HepG2 (cell line): ENCODE data around the gene RABGEF1. TPM values are rescaled to one million over a fixed set of nuclear protein-coding genes. Genes with fewer than 3 reads are reported as not detected.

Experiments
- ATAC-seq: fragments of 200-7000 bp; cut with Tn5 transposase; 3 replicates; pipeline ENCODE4 v1.9.1; 2020; ENCODE audit warnings: mild to moderate bottlenecking, moderate library complexity
- BruUV-seq: library from RNA; stranded (reverse); fragments of 400-500 nt; replicated peaks from 2 replicates; lab custom pipeline; 2021; lab: Mats Ljungman, UMichigan
- CTCF ChIA-PET: fragments of 300-600 bp; formaldehyde crosslinking; extraction: SDS; loops from one replicate; lab custom pipeline; 2021; ENCODE audit warnings: low total read pairs, inconsistent platforms, low intra/inter-chr PET ratio; lab: Yijun Ruan, JAX
- POLR2A ChIA-PET: fragments of 350-600 bp; sonication (Branson Sonifier 250); formaldehyde crosslinking; loops from one replicate; lab custom pipeline; 2020; ENCODE audit warnings: antibody characterized with exemption, inconsistent platforms; lab: Yijun Ruan, JAX
- DNase-seq: peaks from one replicate; pipeline ENCODE4 v3.0.0-alpha.2; 2015; ENCODE audit warnings: low spot score
- FAIRE-seq: peaks from 3 replicates; lab custom pipeline; 2011; peaks lifted over from hg19 to GRCh38; lab: Jason Lieb, UNC
- H2AFZ ChIP-seq: one replicate; pipeline ENCODE4 v1.6.1; 2011; ENCODE audit warnings: low read length, inconsistent platforms
- H3K27ac ChIP-seq: fragments of 300-600 bp; 3 replicates; pipeline ENCODE4 v1.8.0; 2011; ENCODE audit warnings: mixed run types, mild to moderate bottlenecking, mixed read lengths, low read length, inconsistent platforms; ENCODE audit not compliant: insufficient read depth; ENCODE audit errors: extremely low read length
- H3K27me3 ChIP-seq, 2 experiments: fragments of 200-600 bp in 1 of 2; 2 replicates in 1 of 2; 3 replicates in 1 of 2; pipeline versions ENCODE4 v1.6.0 to v1.8.0; 2011; ENCODE audit warnings: low read length in 2 of 2, mild to moderate bottlenecking in 2 of 2, moderate library complexity in 2 of 2, inconsistent platforms in 1 of 2; ENCODE audit not compliant: insufficient read depth in 2 of 2, control insufficient read depth in 1 of 2
- H3K36me3 ChIP-seq, 2 experiments: fragments of 200-600 bp in 1 of 2; replicated peaks in 1 of 2; 2 replicates in 1 of 2; 3 replicates in 1 of 2; pipeline versions ENCODE4 v1.5.1 to v1.8.0; 2011; ENCODE audit warnings: low read length in 2 of 2, inconsistent platforms in 1 of 2; ENCODE audit not compliant: insufficient read depth in 2 of 2, control insufficient read depth in 1 of 2
- H3K4me1 ChIP-seq: 2 replicates; pipeline ENCODE4 v1.5.1; 2012; ENCODE audit warnings: low read length, inconsistent platforms; ENCODE audit not compliant: insufficient read depth
- H3K4me2 ChIP-seq: 2 replicates; pipeline ENCODE4 v1.6.0; 2011; ENCODE audit warnings: low read depth, low read length, inconsistent platforms
- H3K4me3 ChIP-seq, 3 experiments: fragments of 200-600 bp in 1 of 3; sonication (generic), shearing (Covaris generic) in 1 of 3; replicated peaks in 1 of 3; 2 replicates each; pipeline ENCODE4 v1.5.1; 2011 to 2016; ENCODE audit warnings: low read length in 3 of 3, inconsistent platforms in 2 of 3, low read depth in 2 of 3, mild to moderate bottlenecking in 2 of 3, control low read depth in 1 of 3, mixed read lengths in 1 of 3; ENCODE audit not compliant: insufficient read depth in 1 of 3
- H3K79me2 ChIP-seq: one replicate; pipeline ENCODE4 v1.6.1; 2011; ENCODE audit warnings: low read length, inconsistent platforms; ENCODE audit not compliant: insufficient read depth
- H3K9ac ChIP-seq: 2 replicates; pipeline ENCODE4 v1.6.0; 2011; ENCODE audit warnings: mild to moderate bottlenecking, low read depth, low read length, inconsistent platforms; ENCODE audit not compliant: insufficient read depth
- H3K9me3 ChIP-seq: 2 replicates; pipeline ENCODE4 v1.5.1; 2012; ENCODE audit warnings: mild to moderate bottlenecking, low read length
- H4K20me1 ChIP-seq: 2 replicates; pipeline ENCODE4 v1.6.0; 2011; ENCODE audit warnings: inconsistent platforms, mild to moderate bottlenecking, low read length, moderate library complexity; ENCODE audit not compliant: insufficient read depth
- BHLHE40 ChIP-seq: IDR thresholded peaks from 2 replicates; pipeline ENCODE4 v1.6.1; 2011; ENCODE audit warnings: low read length, improper control_type of control experiment
- CHD2 ChIP-seq: IDR thresholded peaks from 2 replicates; pipeline ENCODE4 v1.6.1; 2011; ENCODE audit warnings: low read depth, low read length, improper control_type of control experiment
- ESRRA ChIP-seq: sonication (generic); formaldehyde crosslinking; IDR thresholded peaks from 2 replicates; pipeline ENCODE4 v1.5.1; 2020; ENCODE audit warnings: mild to moderate bottlenecking, low read depth, missing genetic modification reagents
- HDAC2 ChIP-seq: sonication (generic); formaldehyde crosslinking; IDR thresholded peaks from 2 replicates; pipeline ENCODE4 v1.4.0; 2020; ENCODE audit warnings: missing genetic modification reagents
- HMG20A ChIP-seq: IDR thresholded peaks from 2 replicates; pipeline ENCODE4 v1.6.1; 2016; ENCODE audit warnings: borderline replicate concordance
- RARA ChIP-seq: IDR thresholded peaks from 2 replicates; pipeline ENCODE4 v1.6.1; 2016; ENCODE audit warnings: missing genetic modification reagents, missing compliant biosample characterization
- RCOR2 ChIP-seq: IDR thresholded peaks from 2 replicates; pipeline ENCODE4 v1.6.1; 2016; ENCODE audit warnings: missing biosample characterization, missing genetic modification reagents
- SAP130 ChIP-seq: IDR thresholded peaks from 2 replicates; pipeline ENCODE4 v1.6.1; 2016; ENCODE audit warnings: low read depth
- ZNF775 ChIP-seq: sonication (generic); formaldehyde crosslinking; IDR thresholded peaks from 2 replicates; pipeline ENCODE4 v1.4.0; 2020; ENCODE audit warnings: missing genetic modification reagents, mild to moderate bottlenecking, moderate library complexity, borderline replicate concordance
- ZNF777 ChIP-seq: sonication (generic); formaldehyde crosslinking; IDR thresholded peaks from 2 replicates; pipeline ENCODE4 v1.4.0; 2020; ENCODE audit warnings: missing genetic modification reagents
- WGBS: methylation state at CpG from one replicate; pipeline ENCODE4 v1.1.6; 2017; ENCODE audit warnings: low lambda C conversion rate; 5-methylcytosine and 5-hydroxymethylcytosine counted together
- in situ Hi-C: cut with HindIII; loops from 2 replicates; pipeline ENCODE4 v1.10.0; 2017; ENCODE audit warnings: low pct_unique_long_range_greater_than_20kb; ENCODE audit not compliant: extremely low pct_ligation_motif_present
- intact Hi-C: fragments of 100-400 bp; cut with micrococcal nuclease; formaldehyde crosslinking; loops from one replicate; pipeline ENCODE4 v1.10.0; 2022; ENCODE audit not compliant: unreplicated experiment
- polyA plus RNA-seq, 8 experiments: library from polyadenylated mRNA; depleted of rRNA in 3 of 8; stranded (reverse) in 7 of 8; unstranded in 1 of 8; fragments of >200 nt; fragmentation: Illumina TruSeq in 4 of 8; extraction: Trizol in 4 of 8; gene quantifications; 2 replicates each; pipeline versions ENCODE4 v1.2.1 to v1.2.3, GENCODE V29; 2011 to 2016; ENCODE audit warnings: low read depth in 4 of 8, missing spikeins in 1 of 8, mixed read lengths in 1 of 8; ENCODE audit not compliant: insufficient read depth in 1 of 8
- total RNA-seq, 5 experiments: library from RNA; depleted of rRNA; stranded (reverse); fragments of >200 nt; fragmentation: Illumina TruSeq; extraction: Trizol; gene quantifications; 2 replicates each; pipeline ENCODE4 v1.2.3, GENCODE V29; 2016; ENCODE audit warnings: low read depth in 1 of 5
- TF ChIP-seq, protein P1 (sequence below): sonication (generic); formaldehyde crosslinking; IDR thresholded peaks from 2 replicates; pipeline ENCODE4 v1.5.1; 2020; ENCODE audit warnings: mild to moderate bottlenecking, missing genetic modification reagents
- TF ChIP-seq, protein P2 (sequence below): IDR thresholded peaks from 2 replicates; pipeline ENCODE4 v1.4.0; 2020; ENCODE audit warnings: mild to moderate bottlenecking, missing genetic modification reagents
- TF ChIP-seq, protein P3 (sequence below): IDR thresholded peaks from 2 replicates; pipeline ENCODE4 v1.6.1; 2012; ENCODE audit warnings: inconsistent platforms
- TF ChIP-seq, protein P4 (sequence below): sonication (generic); formaldehyde crosslinking; IDR thresholded peaks from 2 replicates; pipeline ENCODE4 v1.9.0; 2021; ENCODE audit warnings: missing genetic modification reagents, borderline replicate concordance

The RABGEF1 gene
- total and polyA plus RNA-seq, 2 of the 13 experiments (the other 11 are each of a cell fraction or from before 2014, with no cell fraction given): 22.7 to 35.3 TPM

DNA sequence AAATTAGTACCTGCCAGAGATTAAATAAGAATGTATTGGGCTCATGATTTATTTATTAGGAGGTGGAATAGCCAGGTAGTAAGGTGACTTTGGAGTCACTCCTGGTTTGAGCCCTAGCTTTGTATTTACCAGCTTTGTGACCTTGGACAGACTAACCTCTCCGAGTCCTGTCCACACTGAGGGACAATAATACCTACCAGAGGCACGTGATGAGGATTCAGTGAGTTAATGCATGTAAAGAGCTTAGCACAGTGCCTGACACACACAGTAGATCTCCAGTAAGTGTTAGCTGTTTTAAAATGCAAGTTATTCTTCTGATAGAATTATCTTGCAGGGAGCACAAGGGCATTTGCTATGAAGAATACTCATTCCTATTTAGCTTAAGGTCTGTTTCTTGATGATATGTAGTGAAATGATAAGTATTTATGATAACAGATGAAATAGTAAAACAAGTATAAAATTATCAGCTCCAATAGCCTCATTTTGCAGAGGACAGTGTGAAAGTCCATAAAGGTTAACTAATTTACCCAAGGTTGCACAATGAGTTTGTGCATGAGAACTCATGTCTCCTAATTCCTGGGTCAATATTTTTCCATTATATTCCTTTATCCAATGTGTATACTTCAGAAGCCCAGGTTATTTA lies 36.4 kb downstream of the RABGEF1 start:
- Histone ChIP-seq H3K4me1 (peaks cover 92% of the 10 kb centered on the region), H3K27ac (peak overlapping the region; percentile 35), H3K36me3 (peaks cover 7 to 42% of the 10 kb centered on the region in 2 experiments), H4K20me1 (no peaks in the 10 kb centered on the region), H2AFZ (no peak overlapping the region), H3K27me3 (no peaks in the 10 kb centered on the region), H3K4me2 (peak overlapping the region; percentile 10), H3K4me3 (no peak overlapping the region; a peak in 1 of 6 replicates), H3K9ac (peak overlapping the region; percentile 30; the same call in 1 of the 2 replicates), H3K9me3 (no peaks in the 10 kb centered on the region), H3K79me2 (peaks cover 48% of the 10 kb centered on the region)
- peak; percentile 67 for ATAC-seq
- WGBS: 0% methylated on average over 2 of the region's 2 CpGs
- BruUV-seq: no TSS peak
- peak; percentile 70 for FAIRE-seq
- peak; percentile 70 for DNase-seq
- intact Hi-C loops: no loop called here
- ChIA-PET CTCF (no interaction called here), POLR2A (interaction anchor here (0.6 to 3.4 kb wide), 3 partner anchors 37 to 122 kb away, joined by 3 to 14 read pairs (median 4); partner anchors contain the start of gene RABGEF1)
- in situ Hi-C loops: loop anchor here (5.0 kb wide), 1 partner anchor 35 kb away; the partner anchor contains the start of gene RABGEF1
- TF ChIP-seq, protein P1, sequence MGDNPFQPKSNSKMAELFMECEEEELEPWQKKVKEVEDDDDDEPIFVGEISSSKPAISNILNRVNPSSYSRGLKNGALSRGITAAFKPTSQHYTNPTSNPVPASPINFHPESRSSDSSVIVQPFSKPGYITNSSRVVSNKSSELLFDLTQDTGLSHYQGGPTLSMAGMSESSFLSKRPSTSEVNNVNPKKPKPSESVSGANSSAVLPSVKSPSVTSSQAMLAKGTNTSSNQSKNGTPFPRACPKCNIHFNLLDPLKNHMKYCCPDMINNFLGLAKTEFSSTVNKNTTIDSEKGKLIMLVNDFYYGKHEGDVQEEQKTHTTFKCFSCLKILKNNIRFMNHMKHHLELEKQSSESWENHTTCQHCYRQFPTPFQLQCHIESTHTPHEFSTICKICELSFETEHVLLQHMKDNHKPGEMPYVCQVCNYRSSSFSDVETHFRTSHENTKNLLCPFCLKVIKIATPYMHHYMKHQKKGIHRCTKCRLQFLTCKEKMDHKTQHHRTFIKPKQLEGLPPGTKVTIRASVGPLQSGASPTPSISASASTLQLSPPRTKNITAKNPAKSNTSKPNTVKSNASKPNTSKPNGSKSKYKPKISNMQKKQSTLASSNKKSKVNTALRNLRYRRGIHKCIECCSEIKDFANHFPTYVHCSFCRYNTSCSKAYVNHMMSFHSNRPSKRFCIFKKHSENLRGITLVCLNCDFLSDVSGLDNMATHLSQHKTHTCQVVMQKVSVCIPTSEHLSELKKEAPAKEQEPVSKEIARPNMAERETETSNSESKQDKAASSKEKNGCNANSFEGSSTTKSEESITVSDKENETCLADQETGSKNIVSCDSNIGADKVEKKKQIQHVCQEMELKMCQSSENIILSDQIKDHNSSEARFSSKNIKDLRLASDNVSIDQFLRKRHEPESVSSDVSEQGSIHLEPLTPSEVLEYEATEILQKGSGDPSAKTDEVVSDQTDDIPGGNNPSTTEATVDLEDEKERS (CRISPR knock-in tag): 0 out of 2 replicates have a peak, but pooled peaks have one; percentile 38
- TF ChIP-seq HMG20A (CRISPR knock-in tag): 0 out of 2 replicates have a peak, but pooled peaks have one; percentile 32
- peak; percentile 46 for TF ChIP-seq SAP130 (CRISPR knock-in tag)
- no peak for TF ChIP-seq ZNF775 (CRISPR knock-in tag)
- TF ChIP-seq ZNF777 (CRISPR knock-in tag): no peak
- TF ChIP-seq BHLHE40: peak; percentile 93
- TF ChIP-seq, protein P2, sequence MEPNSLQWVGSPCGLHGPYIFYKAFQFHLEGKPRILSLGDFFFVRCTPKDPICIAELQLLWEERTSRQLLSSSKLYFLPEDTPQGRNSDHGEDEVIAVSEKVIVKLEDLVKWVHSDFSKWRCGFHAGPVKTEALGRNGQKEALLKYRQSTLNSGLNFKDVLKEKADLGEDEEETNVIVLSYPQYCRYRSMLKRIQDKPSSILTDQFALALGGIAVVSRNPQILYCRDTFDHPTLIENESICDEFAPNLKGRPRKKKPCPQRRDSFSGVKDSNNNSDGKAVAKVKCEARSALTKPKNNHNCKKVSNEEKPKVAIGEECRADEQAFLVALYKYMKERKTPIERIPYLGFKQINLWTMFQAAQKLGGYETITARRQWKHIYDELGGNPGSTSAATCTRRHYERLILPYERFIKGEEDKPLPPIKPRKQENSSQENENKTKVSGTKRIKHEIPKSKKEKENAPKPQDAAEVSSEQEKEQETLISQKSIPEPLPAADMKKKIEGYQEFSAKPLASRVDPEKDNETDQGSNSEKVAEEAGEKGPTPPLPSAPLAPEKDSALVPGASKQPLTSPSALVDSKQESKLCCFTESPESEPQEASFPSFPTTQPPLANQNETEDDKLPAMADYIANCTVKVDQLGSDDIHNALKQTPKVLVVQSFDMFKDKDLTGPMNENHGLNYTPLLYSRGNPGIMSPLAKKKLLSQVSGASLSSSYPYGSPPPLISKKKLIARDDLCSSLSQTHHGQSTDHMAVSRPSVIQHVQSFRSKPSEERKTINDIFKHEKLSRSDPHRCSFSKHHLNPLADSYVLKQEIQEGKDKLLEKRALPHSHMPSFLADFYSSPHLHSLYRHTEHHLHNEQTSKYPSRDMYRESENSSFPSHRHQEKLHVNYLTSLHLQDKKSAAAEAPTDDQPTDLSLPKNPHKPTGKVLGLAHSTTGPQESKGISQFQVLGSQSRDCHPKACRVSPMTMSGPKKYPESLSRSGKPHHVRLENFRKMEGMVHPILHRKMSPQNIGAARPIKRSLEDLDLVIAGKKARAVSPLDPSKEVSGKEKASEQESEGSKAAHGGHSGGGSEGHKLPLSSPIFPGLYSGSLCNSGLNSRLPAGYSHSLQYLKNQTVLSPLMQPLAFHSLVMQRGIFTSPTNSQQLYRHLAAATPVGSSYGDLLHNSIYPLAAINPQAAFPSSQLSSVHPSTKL (CRISPR knock-in tag): peak; percentile 71
- TF ChIP-seq RARA (CRISPR knock-in tag): peak; percentile 70
- peak; percentile 84 for TF ChIP-seq ESRRA
- TF ChIP-seq, protein P3, sequence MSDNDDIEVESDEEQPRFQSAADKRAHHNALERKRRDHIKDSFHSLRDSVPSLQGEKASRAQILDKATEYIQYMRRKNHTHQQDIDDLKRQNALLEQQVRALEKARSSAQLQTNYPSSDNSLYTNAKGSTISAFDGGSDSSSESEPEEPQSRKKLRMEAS: 0 out of 2 replicates have a peak, but pooled peaks have one; percentile 29
- TF ChIP-seq, protein P4, sequence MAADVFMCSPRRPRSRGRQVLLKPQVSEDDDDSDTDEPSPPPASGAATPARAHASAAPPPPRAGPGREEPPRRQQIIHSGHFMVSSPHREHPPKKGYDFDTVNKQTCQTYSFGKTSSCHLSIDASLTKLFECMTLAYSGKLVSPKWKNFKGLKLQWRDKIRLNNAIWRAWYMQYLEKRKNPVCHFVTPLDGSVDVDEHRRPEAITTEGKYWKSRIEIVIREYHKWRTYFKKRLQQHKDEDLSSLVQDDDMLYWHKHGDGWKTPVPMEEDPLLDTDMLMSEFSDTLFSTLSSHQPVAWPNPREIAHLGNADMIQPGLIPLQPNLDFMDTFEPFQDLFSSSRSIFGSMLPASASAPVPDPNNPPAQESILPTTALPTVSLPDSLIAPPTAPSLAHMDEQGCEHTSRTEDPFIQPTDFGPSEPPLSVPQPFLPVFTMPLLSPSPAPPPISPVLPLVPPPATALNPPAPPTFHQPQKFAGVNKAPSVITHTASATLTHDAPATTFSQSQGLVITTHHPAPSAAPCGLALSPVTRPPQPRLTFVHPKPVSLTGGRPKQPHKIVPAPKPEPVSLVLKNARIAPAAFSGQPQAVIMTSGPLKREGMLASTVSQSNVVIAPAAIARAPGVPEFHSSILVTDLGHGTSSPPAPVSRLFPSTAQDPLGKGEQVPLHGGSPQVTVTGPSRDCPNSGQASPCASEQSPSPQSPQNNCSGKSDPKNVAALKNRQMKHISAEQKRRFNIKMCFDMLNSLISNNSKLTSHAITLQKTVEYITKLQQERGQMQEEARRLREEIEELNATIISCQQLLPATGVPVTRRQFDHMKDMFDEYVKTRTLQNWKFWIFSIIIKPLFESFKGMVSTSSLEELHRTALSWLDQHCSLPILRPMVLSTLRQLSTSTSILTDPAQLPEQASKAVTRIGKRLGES (CRISPR knock-in tag): no peak
- no peak for TF ChIP-seq CHD2
- peak; percentile 61; the same call in 1 of the 2 replicates for TF ChIP-seq HDAC2 (CRISPR knock-in tag)
- peak; percentile 78; the same call in 1 of the 2 replicates for TF ChIP-seq RCOR2 (CRISPR knock-in tag)
